ENCODE results near the gene B3GALT6.

DNA sequence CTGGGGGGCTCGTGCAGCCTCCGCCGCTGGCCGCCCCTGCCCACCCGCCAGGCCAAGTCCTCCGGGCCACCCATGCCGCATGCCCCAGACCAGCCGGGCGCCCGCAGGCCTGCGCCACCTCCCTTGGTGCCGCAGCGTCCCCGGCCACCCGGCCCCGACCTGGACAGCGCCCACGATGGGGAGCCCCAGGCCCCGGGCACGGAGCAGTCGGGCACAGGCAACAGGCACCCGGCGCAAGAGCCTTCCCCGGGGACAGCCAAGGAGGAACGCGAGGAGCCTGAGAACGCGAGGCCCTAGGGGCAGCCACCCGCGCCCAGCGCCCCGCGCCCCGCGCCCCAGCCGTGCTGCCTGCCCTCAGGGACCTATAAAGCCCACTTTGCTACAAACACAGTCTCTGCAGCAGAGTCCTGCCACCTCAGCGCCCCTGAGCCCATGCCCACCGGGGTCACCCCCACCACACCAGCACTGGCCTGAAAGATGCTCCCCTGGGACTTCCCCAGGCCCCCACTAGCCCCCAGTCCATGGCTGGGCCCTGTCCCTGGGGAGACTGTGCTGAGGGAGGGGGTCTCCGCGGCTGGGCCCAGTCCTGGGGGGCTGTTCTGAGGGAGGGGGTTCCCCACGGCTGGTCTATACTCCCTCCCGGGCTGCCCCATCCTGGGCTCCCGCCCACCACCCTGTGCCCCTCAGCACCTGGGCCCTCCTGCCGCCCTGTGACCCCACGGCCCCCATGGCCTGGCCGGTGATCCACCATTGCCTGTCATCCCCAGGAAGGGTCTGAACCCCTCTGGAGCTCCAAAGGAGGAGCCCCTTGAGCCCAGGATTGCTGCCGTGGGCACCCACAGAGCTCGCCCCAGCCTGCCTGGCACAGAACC is 34.2 kb upstream of the B3GALT6 start:
- TF ChIP-seq, protein P1, sequence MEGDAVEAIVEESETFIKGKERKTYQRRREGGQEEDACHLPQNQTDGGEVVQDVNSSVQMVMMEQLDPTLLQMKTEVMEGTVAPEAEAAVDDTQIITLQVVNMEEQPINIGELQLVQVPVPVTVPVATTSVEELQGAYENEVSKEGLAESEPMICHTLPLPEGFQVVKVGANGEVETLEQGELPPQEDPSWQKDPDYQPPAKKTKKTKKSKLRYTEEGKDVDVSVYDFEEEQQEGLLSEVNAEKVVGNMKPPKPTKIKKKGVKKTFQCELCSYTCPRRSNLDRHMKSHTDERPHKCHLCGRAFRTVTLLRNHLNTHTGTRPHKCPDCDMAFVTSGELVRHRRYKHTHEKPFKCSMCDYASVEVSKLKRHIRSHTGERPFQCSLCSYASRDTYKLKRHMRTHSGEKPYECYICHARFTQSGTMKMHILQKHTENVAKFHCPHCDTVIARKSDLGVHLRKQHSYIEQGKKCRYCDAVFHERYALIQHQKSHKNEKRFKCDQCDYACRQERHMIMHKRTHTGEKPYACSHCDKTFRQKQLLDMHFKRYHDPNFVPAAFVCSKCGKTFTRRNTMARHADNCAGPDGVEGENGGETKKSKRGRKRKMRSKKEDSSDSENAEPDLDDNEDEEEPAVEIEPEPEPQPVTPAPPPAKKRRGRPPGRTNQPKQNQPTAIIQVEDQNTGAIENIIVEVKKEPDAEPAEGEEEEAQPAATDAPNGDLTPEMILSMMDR (conservative IDR thresholded peaks at IDR 0.05; ENCODE audit: low read depth in 2 of 2): no peak
- TF ChIP-seq POLR2AphosphoS5 (IDR thresholded peaks at IDR 0.05; ENCODE audit: low read depth): no peak
- TF ChIP-seq, protein P2, sequence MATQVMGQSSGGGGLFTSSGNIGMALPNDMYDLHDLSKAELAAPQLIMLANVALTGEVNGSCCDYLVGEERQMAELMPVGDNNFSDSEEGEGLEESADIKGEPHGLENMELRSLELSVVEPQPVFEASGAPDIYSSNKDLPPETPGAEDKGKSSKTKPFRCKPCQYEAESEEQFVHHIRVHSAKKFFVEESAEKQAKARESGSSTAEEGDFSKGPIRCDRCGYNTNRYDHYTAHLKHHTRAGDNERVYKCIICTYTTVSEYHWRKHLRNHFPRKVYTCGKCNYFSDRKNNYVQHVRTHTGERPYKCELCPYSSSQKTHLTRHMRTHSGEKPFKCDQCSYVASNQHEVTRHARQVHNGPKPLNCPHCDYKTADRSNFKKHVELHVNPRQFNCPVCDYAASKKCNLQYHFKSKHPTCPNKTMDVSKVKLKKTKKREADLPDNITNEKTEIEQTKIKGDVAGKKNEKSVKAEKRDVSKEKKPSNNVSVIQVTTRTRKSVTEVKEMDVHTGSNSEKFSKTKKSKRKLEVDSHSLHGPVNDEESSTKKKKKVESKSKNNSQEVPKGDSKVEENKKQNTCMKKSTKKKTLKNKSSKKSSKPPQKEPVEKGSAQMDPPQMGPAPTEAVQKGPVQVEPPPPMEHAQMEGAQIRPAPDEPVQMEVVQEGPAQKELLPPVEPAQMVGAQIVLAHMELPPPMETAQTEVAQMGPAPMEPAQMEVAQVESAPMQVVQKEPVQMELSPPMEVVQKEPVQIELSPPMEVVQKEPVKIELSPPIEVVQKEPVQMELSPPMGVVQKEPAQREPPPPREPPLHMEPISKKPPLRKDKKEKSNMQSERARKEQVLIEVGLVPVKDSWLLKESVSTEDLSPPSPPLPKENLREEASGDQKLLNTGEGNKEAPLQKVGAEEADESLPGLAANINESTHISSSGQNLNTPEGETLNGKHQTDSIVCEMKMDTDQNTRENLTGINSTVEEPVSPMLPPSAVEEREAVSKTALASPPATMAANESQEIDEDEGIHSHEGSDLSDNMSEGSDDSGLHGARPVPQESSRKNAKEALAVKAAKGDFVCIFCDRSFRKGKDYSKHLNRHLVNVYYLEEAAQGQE (IDR thresholded peaks at IDR 0.05; ENCODE audit: unreplicated experiment): no peak

Data from GM23338 (cell line).